DND-41 (cell line): ENCODE data around the gene DUSP28.

ENCODE experiments used
- ATAC-seq: fragments of 200-7000 bp; cut with Tn5 transposase; 3 replicates; pipeline ENCODE4 v1.9.1; 2021; ENCODE audit warnings: low read depth; ENCODE audit not compliant: insufficient read depth
- DNase-seq: peaks from one replicate; pipeline ENCODE4 v3.0.0-alpha.2; 2020
- H2AFZ ChIP-seq: 2 replicates; pipeline ENCODE4 v1.6.0; 2012; ENCODE audit warnings: low read depth, low read length
- H3K27ac ChIP-seq: 2 replicates; pipeline ENCODE4 v1.5.1; 2012; ENCODE audit warnings: low read length, inconsistent platforms
- H3K27me3 ChIP-seq: fragments of 200-600 bp; sonication (generic); 2 replicates; pipeline ENCODE4 v1.6.0; 2012; ENCODE audit warnings: low read length, mild to moderate bottlenecking, inconsistent platforms; ENCODE audit not compliant: insufficient read depth, poor library complexity
- H3K36me3 ChIP-seq: 2 replicates; pipeline ENCODE4 v1.5.1; 2012; ENCODE audit warnings: low read length, inconsistent platforms; ENCODE audit not compliant: insufficient read depth
- H3K4me1 ChIP-seq: 2 replicates; pipeline ENCODE4 v1.5.1; 2012; ENCODE audit warnings: mild to moderate bottlenecking, low read length; ENCODE audit not compliant: insufficient read depth
- H3K4me2 ChIP-seq: 2 replicates; pipeline ENCODE4 v1.6.0; 2012; ENCODE audit warnings: mild to moderate bottlenecking, moderate library complexity, low read length, inconsistent platforms; ENCODE audit not compliant: insufficient read depth
- H3K4me3 ChIP-seq, 2 experiments: fragments of 200-600 bp in 1 of 2; shearing (Covaris generic) in 1 of 2; 2 replicates each; pipeline ENCODE4 v1.5.1; 2012 to 2016; ENCODE audit warnings: inconsistent platforms in 2 of 2, low read length in 2 of 2, mild to moderate bottlenecking in 2 of 2, low read depth in 1 of 2, moderate library complexity in 1 of 2
- H3K79me2 ChIP-seq: 2 replicates; pipeline ENCODE4 v1.6.0; 2012; ENCODE audit warnings: low read length, inconsistent platforms; ENCODE audit not compliant: insufficient read depth
- H3K9ac ChIP-seq: 2 replicates; pipeline ENCODE4 v1.6.0; 2012; ENCODE audit warnings: low read depth, mild to moderate bottlenecking, inconsistent platforms, low read length, moderate library complexity
- H3K9me3 ChIP-seq: 2 replicates; pipeline ENCODE4 v1.5.1; 2012; ENCODE audit warnings: low read length, moderate library complexity, mild to moderate bottlenecking, inconsistent platforms; ENCODE audit not compliant: insufficient read depth, severe bottlenecking
- H4K20me1 ChIP-seq: 2 replicates; pipeline ENCODE4 v1.6.0; 2012; ENCODE audit warnings: low read length; ENCODE audit not compliant: insufficient read depth
- EZH2 ChIP-seq: IDR thresholded peaks from 3 replicates; pipeline ENCODE4 v1.6.1; 2012; ENCODE audit warnings: borderline replicate concordance, low read depth, mild to moderate bottlenecking, moderate library complexity, low read length, inconsistent platforms; ENCODE audit not compliant: severe bottlenecking
- TF ChIP-seq, protein P1 (sequence below): IDR thresholded peaks from 2 replicates; pipeline ENCODE4 v1.5.1; 2012; ENCODE audit warnings: borderline replicate concordance, low read length, moderate library complexity, mild to moderate bottlenecking; ENCODE audit not compliant: poor library complexity, severe bottlenecking; ENCODE audit errors: extremely low read depth

DUSP28 gene

DNA sequence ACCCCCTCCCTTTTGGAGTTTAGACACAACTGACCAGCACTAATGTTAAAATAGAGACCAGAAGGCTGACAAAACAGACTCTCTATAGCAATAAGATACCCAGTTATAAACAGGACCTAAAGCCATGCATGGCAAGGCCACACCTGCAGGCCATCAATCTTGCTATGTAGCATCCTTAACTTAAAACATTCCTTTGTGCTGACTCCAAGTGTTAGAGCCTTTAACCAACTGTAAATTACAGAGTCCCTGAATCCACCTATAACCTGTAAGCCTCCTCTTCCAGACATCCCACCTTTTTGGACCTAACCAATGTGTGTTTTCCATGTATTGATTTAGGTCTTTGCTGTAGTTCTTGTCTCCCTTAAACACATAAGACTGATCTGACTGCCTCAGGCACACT lies 20.3 kb upstream of the DUSP28 start:
- DNase-seq (no peak), ATAC-seq (no peak)
- no peak overlapping the region for H2AFZ ChIP-seq
- no peaks in the 10 kb centered on the region for H4K20me1 ChIP-seq
- H3K79me2 ChIP-seq: peaks cover 5% of the 10 kb centered on the region; the same call in 1 of the 2 replicates
- H3K36me3 ChIP-seq: peaks cover 41% of the 10 kb centered on the region
- H3K4me1 ChIP-seq: no peaks in the 10 kb centered on the region
- H3K9me3 ChIP-seq: no peaks in the 10 kb centered on the region
- no peak overlapping the region for H3K4me2 ChIP-seq
- TF ChIP-seq EZH2: no peak
- TF ChIP-seq, protein P1, sequence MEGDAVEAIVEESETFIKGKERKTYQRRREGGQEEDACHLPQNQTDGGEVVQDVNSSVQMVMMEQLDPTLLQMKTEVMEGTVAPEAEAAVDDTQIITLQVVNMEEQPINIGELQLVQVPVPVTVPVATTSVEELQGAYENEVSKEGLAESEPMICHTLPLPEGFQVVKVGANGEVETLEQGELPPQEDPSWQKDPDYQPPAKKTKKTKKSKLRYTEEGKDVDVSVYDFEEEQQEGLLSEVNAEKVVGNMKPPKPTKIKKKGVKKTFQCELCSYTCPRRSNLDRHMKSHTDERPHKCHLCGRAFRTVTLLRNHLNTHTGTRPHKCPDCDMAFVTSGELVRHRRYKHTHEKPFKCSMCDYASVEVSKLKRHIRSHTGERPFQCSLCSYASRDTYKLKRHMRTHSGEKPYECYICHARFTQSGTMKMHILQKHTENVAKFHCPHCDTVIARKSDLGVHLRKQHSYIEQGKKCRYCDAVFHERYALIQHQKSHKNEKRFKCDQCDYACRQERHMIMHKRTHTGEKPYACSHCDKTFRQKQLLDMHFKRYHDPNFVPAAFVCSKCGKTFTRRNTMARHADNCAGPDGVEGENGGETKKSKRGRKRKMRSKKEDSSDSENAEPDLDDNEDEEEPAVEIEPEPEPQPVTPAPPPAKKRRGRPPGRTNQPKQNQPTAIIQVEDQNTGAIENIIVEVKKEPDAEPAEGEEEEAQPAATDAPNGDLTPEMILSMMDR: no peak
- no peak overlapping the region for H3K9ac ChIP-seq
- H3K4me3 ChIP-seq: no peak overlapping the region
- H3K27me3 ChIP-seq: no peaks in the 10 kb centered on the region
- H3K27ac ChIP-seq: no peak overlapping the region

DNA sequence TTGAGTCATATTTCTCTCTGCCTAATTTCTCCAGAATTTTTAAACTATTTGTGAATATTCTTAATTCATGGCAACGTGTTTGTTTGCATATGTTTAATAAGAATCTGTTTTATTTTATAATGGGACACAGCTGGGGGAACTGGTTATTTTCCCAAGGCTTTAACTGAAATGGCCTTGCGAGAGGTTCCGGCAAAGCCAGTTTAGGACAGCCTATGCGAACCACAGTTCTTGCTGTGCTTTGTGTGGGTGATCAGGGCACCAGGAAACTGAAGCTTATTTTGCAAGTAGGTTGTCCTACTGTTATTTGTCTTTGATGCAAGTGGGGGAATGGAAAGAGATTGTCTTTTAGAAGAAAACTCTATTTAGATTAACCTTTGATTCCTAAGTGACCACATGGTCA lies 8.9 kb upstream of the DUSP28 start:
- Histone ChIP-seq H3K4me2 (no peak overlapping the region), H3K4me3 (no peak overlapping the region)

DNA sequence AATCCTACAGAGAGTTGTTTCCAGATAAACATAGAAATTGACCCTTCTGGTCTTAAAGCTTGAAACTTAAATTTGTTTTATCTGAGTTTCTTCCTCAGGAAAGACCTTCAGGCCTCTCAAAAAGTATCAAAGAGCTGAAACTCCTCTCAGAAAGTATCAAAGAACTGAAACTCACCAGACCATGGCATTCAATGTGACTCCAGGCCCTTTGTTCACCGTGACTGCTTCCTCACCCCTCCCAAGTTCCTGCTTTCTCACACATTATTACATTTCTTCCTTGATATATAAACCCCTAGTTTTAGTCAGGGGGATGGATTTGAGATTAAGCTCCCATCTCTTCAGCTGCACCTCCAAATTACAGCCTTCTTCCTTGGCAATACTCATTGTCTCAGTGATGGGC lies 8.3 kb upstream of the DUSP28 start:
- peaks cover 15% of the 10 kb centered on the region for H3K9me3 ChIP-seq
- H3K27ac ChIP-seq: no peak overlapping the region
- H3K79me2 ChIP-seq: peaks cover 47% of the 10 kb centered on the region
- H3K4me3 ChIP-seq: no peak overlapping the region
- H3K4me1 ChIP-seq: no peaks in the 10 kb centered on the region
- TF ChIP-seq, protein P1: no peak
- TF ChIP-seq EZH2: no peak
- H3K4me2 ChIP-seq: no peak overlapping the region
- no peak overlapping the region for H3K9ac ChIP-seq
- peaks cover 3% of the 10 kb centered on the region; the same call in 1 of the 2 replicates for H4K20me1 ChIP-seq
- no peaks in the 10 kb centered on the region for H3K27me3 ChIP-seq
- no peak overlapping the region for H2AFZ ChIP-seq
- H3K36me3 ChIP-seq: peaks cover 63% of the 10 kb centered on the region
- ATAC-seq: no peak
- no peak for DNase-seq

More for the DNA sequence above, 8.9 kb upstream of the DUSP28 start:
- Histone ChIP-seq H3K9ac (no peak overlapping the region), H2AFZ (no peak overlapping the region), H3K27ac (no peak overlapping the region), H3K27me3 (no peaks in the 10 kb centered on the region), H4K20me1 (0 out of 2 replicates have a peak, but pooled peaks cover 2% of the 10 kb centered on the region), H3K79me2 (peaks cover 41% of the 10 kb centered on the region), H3K4me1 (no peaks in the 10 kb centered on the region), H3K9me3 (peaks cover 15% of the 10 kb centered on the region), H3K36me3 (peaks cover 58% of the 10 kb centered on the region)
- ATAC-seq (no peak), DNase-seq (no peak)
- TF ChIP-seq EZH2: no peak
- TF ChIP-seq, protein P1: no peak

DNA sequence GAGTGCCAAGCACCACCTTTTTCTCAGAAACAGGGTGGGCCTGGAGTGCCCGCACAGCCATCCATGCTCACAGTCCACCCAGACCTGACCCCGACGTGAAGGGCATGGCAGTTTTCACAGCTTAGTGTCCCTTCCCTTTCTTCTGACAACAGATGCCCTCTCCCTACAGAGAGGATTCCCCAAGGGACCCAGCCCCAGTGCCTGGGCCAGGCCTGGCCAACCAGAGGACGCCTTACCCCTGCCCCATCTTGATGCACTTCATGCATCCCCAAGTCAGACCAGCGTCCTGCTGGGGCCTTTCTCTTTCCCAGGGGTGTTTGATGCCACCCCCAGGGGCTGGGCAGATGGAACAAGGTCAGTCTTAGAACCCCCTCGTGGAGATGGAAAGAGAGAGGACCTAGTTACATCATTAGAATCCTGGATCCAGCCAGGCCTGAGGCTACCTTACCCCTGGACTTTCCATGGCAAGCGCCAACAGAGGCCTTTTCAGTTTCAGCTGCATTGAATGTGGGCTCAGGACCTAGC lies 6.1 kb upstream of the DUSP28 start:
- Histone ChIP-seq H3K9me3 (peaks cover 15% of the 10 kb centered on the region), H3K36me3 (peaks cover 77% of the 10 kb centered on the region), H3K4me3 (no peak overlapping the region), H3K27me3 (no peaks in the 10 kb centered on the region), H3K79me2 (peaks cover 69% of the 10 kb centered on the region), H3K9ac (no peak overlapping the region), H4K20me1 (peaks cover 7% of the 10 kb centered on the region; the same call in 1 of the 2 replicates), H3K4me1 (peaks cover 8% of the 10 kb centered on the region), H3K4me2 (no peak overlapping the region), H2AFZ (no peak overlapping the region), H3K27ac (no peak overlapping the region)
- TF ChIP-seq, protein P1: no peak
- TF ChIP-seq EZH2: no peak
- DNase-seq (no peak), ATAC-seq (no peak)
